ENCODE measurements around the gene MTHFD2L.

DNA sequence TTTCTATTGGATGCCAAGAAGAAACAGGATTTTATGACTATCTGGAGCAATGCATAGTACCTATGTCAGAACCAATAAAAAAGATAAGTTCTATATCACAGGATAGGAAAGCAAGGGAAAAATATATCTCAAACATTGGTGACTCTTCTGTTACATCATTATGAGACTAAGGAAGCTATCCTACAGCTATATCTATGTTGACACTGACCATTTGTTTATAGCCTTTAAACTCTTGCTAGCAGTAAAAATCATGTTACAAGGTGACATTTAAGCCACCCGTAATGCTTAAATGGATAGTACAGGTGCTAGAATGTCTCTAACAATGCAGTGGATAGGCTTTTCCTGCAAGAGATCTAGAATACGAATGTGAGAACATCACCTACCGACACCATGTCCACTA is 121.8 kb downstream of the MTHFD2L start:
- TF ChIP-seq CTCF (IDR thresholded peaks at IDR 0.05) (no peak), POLR2A (IDR thresholded peaks at IDR 0.05) (no peak)
